HG03280 (cell line): Measurements from ENCODE around the gene PIP4K2A.

Source experiments
- ATAC-seq: cut with Tn5 transposase; IDR thresholded peaks from one replicate; pipeline ENCODE4 v1.9.1; 2021; ENCODE audit warnings: mild to moderate bottlenecking, moderate library complexity; ENCODE audit not compliant: unreplicated experiment

The PIP4K2A gene

DNA sequence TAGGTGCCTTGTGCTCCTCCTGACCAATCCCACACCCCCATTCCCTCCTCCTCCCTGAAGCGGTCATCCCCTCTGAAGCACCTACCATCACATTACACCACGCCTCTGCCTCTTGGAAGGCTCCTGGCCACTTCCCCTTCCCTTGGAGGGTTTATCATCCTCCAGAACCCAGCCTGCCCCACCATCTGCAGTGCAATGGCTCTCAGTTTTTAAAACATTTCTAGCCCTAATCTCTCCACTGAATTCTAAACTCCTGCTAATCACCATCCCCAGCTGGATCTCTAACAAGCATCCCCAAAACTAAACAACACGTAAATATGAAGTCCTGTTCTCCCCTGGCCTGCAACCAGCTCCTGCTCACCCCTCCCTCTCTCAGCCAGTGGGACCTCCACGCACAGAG lies 70.6 kb downstream of the PIP4K2A start:
- ATAC-seq = no peak

DNA sequence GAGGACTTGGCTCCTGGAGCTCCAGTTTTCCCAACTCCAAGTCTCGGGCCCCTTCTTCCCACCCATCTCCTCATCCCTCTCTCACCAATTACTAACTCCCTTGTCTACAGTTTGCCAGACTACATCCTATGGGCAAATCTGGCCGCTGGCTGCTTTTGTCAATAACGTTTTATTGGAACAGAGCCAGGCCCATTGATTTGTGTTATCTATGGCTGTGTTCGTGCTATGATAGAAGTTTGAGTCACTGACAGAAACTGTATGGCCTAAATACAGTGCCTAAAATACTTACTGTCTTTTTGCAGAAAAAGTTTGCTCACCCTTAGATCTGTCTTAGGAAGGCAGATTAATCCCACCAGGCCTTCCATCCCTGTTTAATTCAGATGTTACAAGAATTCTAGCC lies 71.3 kb downstream of the PIP4K2A start:
- no peak for ATAC-seq

- ATAC-seq = no peak
Observed at GRCh38 chr10:22641743-22642142, 72.6 kb downstream of the PIP4K2A start.

DNA sequence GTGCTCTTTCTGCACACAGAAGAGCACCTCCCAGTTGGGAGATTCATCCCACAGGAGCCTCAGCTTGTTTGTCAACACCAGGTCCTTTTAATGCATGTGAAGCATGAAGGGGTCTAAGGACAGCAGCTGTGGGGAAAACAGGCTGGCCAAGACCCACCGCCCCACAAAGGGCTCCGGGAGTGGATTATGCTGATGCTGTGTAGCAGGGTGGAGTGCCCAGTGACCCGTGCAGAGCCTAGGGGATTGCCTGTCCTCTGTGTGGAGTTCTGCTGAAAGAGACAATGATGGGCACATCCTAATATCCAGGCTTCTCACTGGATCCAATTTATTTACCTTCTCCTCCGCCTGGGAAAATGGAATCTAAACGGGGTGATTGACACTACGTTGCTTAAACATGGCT lies 74.0 kb downstream of the PIP4K2A start:
- no peak for ATAC-seq

DNA sequence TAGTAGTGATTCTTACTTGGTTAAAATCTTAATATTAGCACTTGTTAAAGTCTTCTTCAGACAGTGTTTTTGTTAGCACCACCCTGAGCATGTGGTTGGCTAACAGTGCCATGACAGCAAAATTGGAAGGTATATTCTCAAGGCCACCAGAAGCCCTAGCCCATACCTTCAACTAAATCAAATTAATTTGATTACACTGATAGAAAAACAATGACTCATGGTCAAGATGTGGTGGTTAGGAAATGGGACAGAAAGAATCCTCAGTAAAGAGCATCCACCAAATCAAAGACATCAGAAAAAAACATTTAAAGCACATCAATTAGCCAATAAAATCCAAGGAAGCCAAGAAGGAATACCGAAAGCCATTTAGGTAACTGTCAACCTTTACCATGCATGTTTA lies 75.5 kb downstream of the PIP4K2A start:
- ATAC-seq = no peak

- ATAC-seq = no peak
Observed at GRCh38 chr10:22637491-22637890, 76.9 kb downstream of the PIP4K2A start.

GRCh38 chr10:22635650-22636049 lies 78.7 kb downstream of the PIP4K2A start:
- ATAC-seq = no peak

DNA sequence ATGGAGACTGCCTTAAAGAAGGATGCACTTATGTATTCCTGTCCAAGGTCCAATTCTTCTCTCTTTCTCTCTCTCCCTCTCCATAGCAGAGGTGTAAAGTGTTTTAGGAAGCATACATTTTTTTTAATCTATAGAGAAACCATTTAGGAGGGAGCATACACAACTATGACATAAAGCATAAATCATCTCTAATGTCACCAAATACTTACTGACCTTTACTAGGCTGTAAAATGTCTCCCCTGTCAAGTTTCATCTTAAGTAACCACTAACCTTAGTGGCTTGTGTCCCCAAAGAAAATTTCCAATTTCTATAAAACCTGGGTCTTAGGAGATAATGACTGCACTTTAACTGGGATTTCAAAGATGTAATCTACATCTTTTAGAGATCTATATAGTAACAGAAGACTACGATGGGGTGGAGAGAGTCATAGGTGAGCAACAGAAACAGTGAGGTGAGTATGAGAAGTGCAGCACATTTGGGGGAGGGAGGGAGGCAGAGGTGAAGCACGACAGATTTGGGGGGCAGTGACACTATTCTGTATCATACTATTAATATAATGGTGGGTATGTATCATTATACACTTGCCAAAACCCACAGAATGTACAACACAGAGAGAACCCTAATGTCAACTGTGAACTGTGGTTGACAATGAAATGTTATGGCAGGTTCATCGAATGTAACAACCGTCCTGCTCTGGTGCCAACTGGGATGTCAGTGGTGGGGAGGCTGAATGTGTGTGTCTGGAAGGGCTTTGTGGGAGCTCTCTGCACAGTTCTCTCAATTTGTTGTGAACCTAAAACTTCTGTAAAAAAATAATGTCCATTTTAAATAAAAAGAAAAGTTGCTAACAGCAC lies 79.5 kb downstream of the PIP4K2A start:
- ATAC-seq = no peak

- ATAC-seq = no peak
Observed at GRCh38 chr10:22634093-22634492, 80.3 kb downstream of the PIP4K2A start.

DNA sequence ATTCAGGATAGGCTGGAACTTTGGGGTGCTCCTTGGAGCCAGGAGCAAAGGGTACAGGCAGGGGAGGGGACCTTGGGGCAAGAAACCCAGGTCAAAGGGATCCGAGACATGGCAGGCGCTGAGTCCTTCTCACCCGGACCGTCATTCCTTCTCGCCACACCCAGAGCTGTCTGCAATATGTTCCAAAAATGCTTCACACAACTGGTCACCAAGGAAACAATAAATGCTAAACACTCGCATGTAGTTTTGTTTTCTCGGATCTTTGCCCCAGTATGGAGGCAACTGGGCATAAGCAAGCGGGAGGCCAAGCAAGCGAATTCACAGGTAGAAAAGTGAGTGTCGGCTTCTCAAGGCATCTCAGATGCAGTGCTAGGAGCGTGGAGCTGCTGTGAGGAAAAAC lies 80.8 kb downstream of the PIP4K2A start:
- no peak for ATAC-seq

DNA sequence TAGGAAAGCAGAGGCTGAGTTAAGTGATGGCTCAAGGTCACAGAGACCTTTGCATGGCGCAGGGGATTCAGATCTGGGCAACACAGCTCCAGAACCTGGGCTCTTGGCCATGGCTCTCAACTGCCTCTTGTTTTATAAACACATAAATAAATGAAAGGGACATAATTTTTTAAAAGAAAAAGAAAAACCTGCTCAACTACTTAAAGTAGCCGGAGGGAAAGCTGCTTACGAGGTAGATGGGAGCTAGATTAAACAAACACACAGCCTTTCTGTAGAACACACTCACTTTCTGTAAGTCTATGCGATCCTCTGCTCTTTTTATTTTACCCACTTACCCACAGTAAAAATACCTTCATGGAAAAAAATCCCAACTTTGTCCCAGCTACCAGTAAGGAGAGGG lies 81.3 kb downstream of the PIP4K2A start:
- ATAC-seq = no peak

GRCh38 chr10:22631646-22632278 lies 82.6 kb downstream of the PIP4K2A start:
- no peak for ATAC-seq

GRCh38 chr10:22631185-22631584 lies 83.2 kb downstream of the PIP4K2A start:
- ATAC-seq = no peak

DNA sequence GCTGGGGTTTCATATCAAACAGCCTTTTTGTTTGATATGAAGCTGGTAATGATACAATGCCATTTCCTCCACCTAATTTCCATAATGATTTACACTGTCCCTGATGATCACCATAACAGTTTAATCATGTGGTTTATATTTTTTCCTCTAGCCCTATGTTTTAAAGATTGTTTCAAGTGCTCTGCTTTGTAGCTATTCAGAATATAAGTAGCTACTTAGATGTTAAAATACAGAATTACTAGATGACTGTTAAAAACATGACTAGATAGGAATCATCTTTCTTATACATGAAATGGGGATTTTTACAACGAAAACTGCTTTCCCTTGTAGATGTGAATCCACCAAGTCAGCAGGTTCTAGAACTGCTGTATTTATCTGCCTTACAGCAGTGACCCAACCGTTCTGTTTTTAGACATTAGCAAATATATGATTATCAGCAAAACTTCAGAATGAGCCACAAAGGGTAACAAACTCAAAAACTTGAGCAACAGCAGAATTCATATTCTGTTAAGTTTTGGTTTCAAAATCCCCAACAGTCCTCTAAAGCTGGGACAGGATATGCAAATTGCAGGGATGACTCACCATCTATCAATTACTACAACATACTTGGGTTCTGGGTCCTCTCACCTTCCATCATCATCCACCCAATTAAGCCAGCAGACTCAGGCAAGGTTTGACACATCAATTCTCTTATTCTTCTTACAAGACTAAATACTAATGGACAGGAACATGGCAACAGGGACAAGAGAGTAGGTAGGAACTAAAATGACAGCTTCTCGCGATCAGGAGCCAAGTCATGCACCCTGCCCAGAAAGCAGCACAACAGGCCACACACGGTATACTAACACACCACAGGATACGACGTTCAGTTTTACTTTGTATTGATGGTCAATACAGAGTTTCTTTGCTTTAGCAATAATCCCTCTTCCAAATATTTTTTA lies 83.9 kb downstream of the PIP4K2A start:
- peak; percentile 81 for ATAC-seq

GRCh38 chr10:22629852-22630233 lies 84.5 kb downstream of the PIP4K2A start:
- peak; percentile 13 for ATAC-seq

- ATAC-seq = no peak
Observed at GRCh38 chr10:22629126-22629525, 85.3 kb downstream of the PIP4K2A start.

DNA sequence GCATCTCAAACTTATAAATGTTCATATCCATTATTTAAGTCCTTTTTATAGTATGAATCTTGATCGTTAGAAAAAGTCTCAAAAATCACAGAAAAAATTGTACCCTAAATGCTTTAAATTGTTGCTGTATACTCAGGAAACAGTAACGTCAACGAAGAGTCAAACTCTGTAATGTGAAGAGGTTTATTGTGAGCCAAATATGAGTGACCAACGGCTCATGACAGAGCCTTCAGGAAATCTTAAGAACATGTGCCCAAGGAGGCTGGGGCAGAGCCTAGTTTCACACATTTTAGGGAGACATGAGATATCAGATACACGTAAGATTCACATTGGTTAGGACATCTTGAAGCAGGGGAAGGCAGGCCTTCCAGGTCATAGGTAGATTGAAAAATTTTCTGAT lies 86.1 kb downstream of the PIP4K2A start:
- ATAC-seq = no peak

DNA sequence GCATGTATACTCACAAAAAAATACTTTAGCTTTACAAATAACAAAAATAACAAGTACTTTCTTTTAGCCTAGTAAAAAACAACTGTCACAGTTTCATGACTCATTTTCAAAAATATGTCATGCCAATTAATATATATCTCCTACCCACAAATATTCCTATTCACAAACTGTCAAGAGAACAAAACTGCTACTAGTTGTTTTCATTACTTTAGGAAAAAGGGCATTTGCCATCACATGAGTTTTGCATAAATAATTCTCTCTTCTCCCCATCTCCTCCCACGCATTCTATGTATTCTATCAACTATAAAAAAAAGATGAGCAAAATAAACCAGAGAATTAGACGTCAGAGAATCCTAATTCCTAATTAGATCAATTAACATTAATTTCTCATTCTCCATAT lies 87.6 kb downstream of the PIP4K2A start:
- no peak for ATAC-seq

DNA sequence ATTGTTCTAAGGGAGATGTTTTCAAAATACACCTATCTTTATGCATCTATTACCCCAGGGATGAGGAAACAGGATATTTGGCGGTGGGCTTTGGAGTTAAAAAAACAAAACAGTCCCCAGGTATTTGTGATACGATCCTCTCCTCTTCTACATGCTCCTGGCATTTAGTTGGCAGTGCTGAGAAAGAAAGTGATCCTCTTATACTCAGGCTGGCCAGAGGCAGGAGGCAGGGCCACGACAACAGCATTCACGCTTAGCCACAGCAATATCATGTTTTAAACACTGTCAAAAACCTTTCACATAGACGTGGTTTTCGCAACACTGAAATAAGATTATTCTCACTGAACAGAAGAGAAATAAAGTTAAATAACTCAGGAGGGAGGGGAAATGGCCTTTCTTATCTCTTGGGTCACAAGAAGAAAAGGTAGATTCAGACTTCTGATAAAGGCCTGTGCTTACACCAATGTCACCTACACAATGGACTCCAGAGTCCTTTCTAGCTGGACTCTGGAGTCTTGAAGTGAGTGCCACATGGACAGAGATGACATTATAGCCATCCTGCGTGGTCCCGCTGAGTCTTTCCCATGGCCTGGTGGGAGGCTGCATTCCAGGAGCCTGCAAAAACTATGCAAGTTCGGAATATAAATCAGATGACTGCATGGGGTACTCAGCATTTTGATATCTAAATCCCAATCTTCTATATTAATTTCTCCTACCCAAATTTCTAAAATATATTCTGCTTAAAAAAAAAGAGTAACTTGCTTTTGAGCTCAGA lies 88.7 kb downstream of the PIP4K2A start:
- ATAC-seq = no peak

DNA sequence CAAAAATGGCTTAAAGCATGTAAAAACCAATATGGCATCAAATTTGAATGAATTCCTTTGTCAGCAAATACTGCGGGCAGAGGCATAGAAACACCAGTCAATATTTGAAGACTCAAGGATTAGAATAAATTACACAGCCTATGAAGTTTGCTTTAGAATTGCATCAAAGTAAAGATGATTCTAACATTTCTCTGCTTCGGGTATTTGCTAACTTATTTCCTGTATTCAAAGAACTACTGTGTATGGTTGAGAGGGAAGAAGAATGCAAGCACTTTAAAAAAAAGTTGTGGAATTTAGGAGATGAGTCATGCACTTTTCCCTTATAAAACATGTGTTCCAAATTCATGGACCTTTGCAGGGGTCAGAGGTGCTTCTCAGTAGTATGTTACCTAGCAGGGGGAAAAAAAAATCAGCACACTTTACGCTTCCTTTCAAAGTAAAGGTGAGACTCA lies 90.1 kb downstream of the PIP4K2A start:
- no peak for ATAC-seq
